Endothelial cell of umbilical vein (primary cell): ENCODE results near the gene RNF144B. TPM values are rescaled to one million over a fixed set of nuclear protein-coding genes. Genes with fewer than 3 reads are reported as not detected.

Source experiments
- BruUV-seq: library from RNA; stranded (reverse); fragments of 400-500 nt; replicated peaks from 2 replicates; lab custom pipeline; 2021; lab: Mats Ljungman, UMichigan
- CTCF ChIA-PET: fragments of 300-600, 350-600 bp; sonication (Branson Sonifier 250); formaldehyde crosslinking; loops from one replicate; lab custom pipeline; 2021; ENCODE audit warnings: antibody characterized with exemption, inconsistent platforms; lab: Charles Lee
- POLR2A ChIA-PET: fragments of 300-600, 350-600 bp; sonication (Branson Sonifier 250); formaldehyde crosslinking; loops from one replicate; lab custom pipeline; 2021; ENCODE audit warnings: antibody characterized with exemption, inconsistent platforms; lab: Charles Lee
- DNase-seq: peaks from one replicate; pipeline ENCODE4 v3.0.0-alpha.2; 2011; ENCODE audit warnings: low read depth, low spot score
- FAIRE-seq: peaks from 2 replicates; lab custom pipeline; 2011; peaks lifted over from hg19 to GRCh38; lab: Jason Lieb, UNC
- H2AFZ ChIP-seq: 2 replicates; pipeline ENCODE4 v1.6.0; 2012; ENCODE audit warnings: low read depth, low read length, control low read depth, inconsistent platforms
- H3K27ac ChIP-seq: 2 replicates; pipeline ENCODE4 v1.5.1; 2011; ENCODE audit warnings: low read depth, mild to moderate bottlenecking, control low read depth, low read length, moderate library complexity; ENCODE audit not compliant: insufficient read depth
- H3K27me3 ChIP-seq, 2 experiments: 2 replicates each; pipeline versions ENCODE4 v1.6.0 to v1.6.1; 2011; ENCODE audit warnings: low read length in 2 of 2, mixed read lengths in 1 of 2; ENCODE audit not compliant: control insufficient read depth in 2 of 2, insufficient read depth in 2 of 2
- H3K36me3 ChIP-seq, 2 experiments: 2 replicates in 1 of 2; 3 replicates in 1 of 2; pipeline ENCODE4 v1.5.1; 2011; ENCODE audit warnings: low read length in 2 of 2, mild to moderate bottlenecking in 1 of 2, moderate library complexity in 1 of 2; ENCODE audit not compliant: control insufficient read depth in 2 of 2, insufficient read depth in 2 of 2; ENCODE audit errors: extremely low read depth in 1 of 2
- H3K4me1 ChIP-seq: 3 replicates; pipeline ENCODE4 v1.5.1; 2011; ENCODE audit warnings: mild to moderate bottlenecking, low read length; ENCODE audit not compliant: control insufficient read depth, insufficient read depth; ENCODE audit errors: extremely low read depth
- H3K4me2 ChIP-seq: 2 replicates; pipeline ENCODE4 v1.6.1; 2011; ENCODE audit warnings: low read length, control low read depth, mixed read lengths; ENCODE audit not compliant: insufficient read depth
- H3K4me3 ChIP-seq, 3 experiments: fragments of 200-600 bp in 1 of 3; sonication (generic), shearing (Covaris generic) in 1 of 3; replicated peaks in 1 of 3; 2 replicates each; pipeline ENCODE4 v1.5.1; 2011 to 2016; ENCODE audit warnings: control low read depth in 3 of 3, low read length in 3 of 3, mild to moderate bottlenecking in 2 of 3, inconsistent platforms in 1 of 3, low read depth in 1 of 3, moderate library complexity in 1 of 3; ENCODE audit not compliant: insufficient read depth in 1 of 3
- H3K79me2 ChIP-seq: 2 replicates; pipeline ENCODE4 v1.6.0; 2012; ENCODE audit warnings: low read length, inconsistent platforms; ENCODE audit not compliant: control insufficient read depth, insufficient read depth
- H3K9ac ChIP-seq: replicated peaks from 2 replicates; pipeline ENCODE3; 2011; ENCODE audit warnings: low read length, control low read depth; ENCODE audit not compliant: insufficient read depth; ENCODE audit errors: extremely low read depth
- H3K9me1 ChIP-seq: replicated peaks from 3 replicates; pipeline ENCODE4 v1.6.0; 2011; ENCODE audit warnings: mild to moderate bottlenecking, low read length; ENCODE audit not compliant: control insufficient read depth, insufficient read depth; ENCODE audit errors: extremely low read depth
- H3K9me3 ChIP-seq: replicated peaks from 2 replicates; pipeline ENCODE4 v1.5.1; 2012; ENCODE audit warnings: low read length, inconsistent platforms; ENCODE audit not compliant: control insufficient read depth, insufficient read depth
- H4K20me1 ChIP-seq: replicated peaks from 2 replicates; pipeline ENCODE3; 2011; ENCODE audit warnings: mild to moderate bottlenecking, low read length; ENCODE audit not compliant: control insufficient read depth, insufficient read depth; ENCODE audit errors: extremely low read depth
- CTCF ChIP-seq, 2 donors: IDR thresholded peaks; 1 replicate in 1 of 2; 2 replicates in 1 of 2; pipeline ENCODE4 v1.5.1; 2011; ENCODE audit warnings: low read length in 2 of 2, mild to moderate bottlenecking in 2 of 2, moderate library complexity in 2 of 2, control low read depth in 1 of 2, inconsistent platforms in 1 of 2, low read depth in 1 of 2; ENCODE audit not compliant: insufficient read depth in 1 of 2; ENCODE audit errors: extremely low read depth in 1 of 2
- EZH2 ChIP-seq: IDR thresholded peaks from 2 replicates; pipeline ENCODE4 v1.6.1; 2012; ENCODE audit warnings: borderline replicate concordance, low read depth, mild to moderate bottlenecking, moderate library complexity, low read length, inconsistent platforms; ENCODE audit not compliant: severe bottlenecking
- FOS ChIP-seq: IDR thresholded peaks from 2 replicates; pipeline ENCODE4 v1.6.1; 2011; ENCODE audit warnings: mild to moderate bottlenecking, low read length, moderate library complexity, borderline replicate concordance; ENCODE audit not compliant: insufficient read depth
- GATA2 ChIP-seq: IDR thresholded peaks from 2 replicates; pipeline ENCODE4 v1.7.0; 2011; ENCODE audit warnings: low read depth, mild to moderate bottlenecking, moderate library complexity, mixed read lengths, low read length; ENCODE audit not compliant: insufficient read length, insufficient read depth
- JUN ChIP-seq: IDR thresholded peaks from 2 replicates; pipeline ENCODE4 v1.6.1; 2011; ENCODE audit warnings: borderline replicate concordance, low read depth; ENCODE audit not compliant: insufficient read length, insufficient read depth
- MYC ChIP-seq: IDR thresholded peaks from one replicate; pipeline ENCODE4 v1.6.1; 2011; ENCODE audit warnings: mild to moderate bottlenecking, low read depth, low read length
- POLR2A ChIP-seq: IDR thresholded peaks from 2 replicates; pipeline ENCODE4 v1.6.1; 2012; ENCODE audit warnings: low read depth, mild to moderate bottlenecking, control low read depth, low read length
- POLR2AphosphoS5 ChIP-seq: IDR thresholded peaks from 2 replicates; pipeline ENCODE4 v1.6.1; 2012; ENCODE audit warnings: low read depth, mild to moderate bottlenecking, control low read depth, low read length, moderate library complexity; ENCODE audit not compliant: insufficient read depth
- dilution Hi-C: fragments of 300-500 bp; cut with MboI; formaldehyde crosslinking; loops from one replicate; pipeline ENCODE4 v1.15.0; 2019; ENCODE audit warnings: low sequenced_read_pairs; ENCODE audit not compliant: extremely low pct_ligation_motif_present
- intact Hi-C: fragments of 100-400 bp; cut with micrococcal nuclease; formaldehyde crosslinking; loops from one replicate; pipeline ENCODE4 v1.10.0; 2022
- polyA plus RNA-seq, 4 experiments: library from polyadenylated mRNA; depleted of rRNA in 3 of 4; stranded (reverse) in 3 of 4; unstranded in 1 of 4; fragments of >200 nt; gene quantifications; 2 replicates each; pipeline versions ENCODE4 v1.2.1 to v1.2.3, GENCODE V29; 2011 to 2012; ENCODE audit warnings: missing spikeins in 1 of 4
- total RNA-seq: library from RNA; stranded (reverse); gene quantifications from 2 replicates; pipeline ENCODE4 v1.2.3, GENCODE V29; 2021
- TF ChIP-seq, protein P1 (sequence below): IDR thresholded peaks from 2 replicates; pipeline ENCODE4 v1.6.1; 2011; ENCODE audit not compliant: insufficient read depth, insufficient read length

The RNF144B gene
- total and polyA plus RNA-seq, 2 donors (not counting 3 experiments of a cell fraction or from before 2014, with no cell fraction given): 18.1 to 97.3 TPM

DNA sequence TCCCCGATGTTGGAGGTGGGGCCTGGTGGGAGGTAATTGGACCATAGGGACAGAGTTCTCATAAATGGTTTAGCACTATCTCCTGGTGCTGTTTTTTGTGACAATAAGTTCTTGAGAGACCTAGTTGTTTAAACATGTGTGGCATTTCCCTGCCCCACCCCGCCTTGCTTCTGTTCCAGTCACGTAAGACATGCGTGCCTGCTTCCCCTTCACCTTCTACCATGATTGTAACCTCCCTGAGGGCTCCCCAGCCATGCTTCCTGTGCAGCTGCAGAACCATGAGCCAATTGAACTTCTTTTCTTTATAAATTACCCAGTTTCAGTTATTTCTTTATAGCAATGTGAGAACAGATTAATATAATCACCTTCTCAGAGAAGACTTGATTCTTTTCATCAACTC, 2.5 kb upstream of the RNF144B start:
- no TSS peak for BruUV-seq
- intact Hi-C loops: loop anchor here (5.0 to 10.0 kb wide), 3 partner anchors 42 to 230 kb away; partner anchors contain the start of genes DEK, KDM1B and TPMT
- peaks cover 29% of the 10 kb centered on the region for H3K4me1 ChIP-seq

More for the DNA sequence above, 2.5 kb upstream of the RNF144B start:
- no peak for FAIRE-seq
- Histone ChIP-seq H3K27ac (no peak overlapping the region), H3K36me3 (no peaks in the 10 kb centered on the region), H3K9me1 (no peaks in the 10 kb centered on the region), H4K20me1 (no peaks in the 10 kb centered on the region), H3K27me3 (no peaks in the 10 kb centered on the region), H3K79me2 (peaks cover 23% of the 10 kb centered on the region), H3K9ac (no peak overlapping the region), H3K9me3 (no peaks in the 10 kb centered on the region), H2AFZ (no peak overlapping the region), H3K4me2 (no peak overlapping the region), H3K4me3 (no peak overlapping the region)
- ChIA-PET POLR2A (no interaction called here), CTCF (interaction anchor here (1.1 to 1.3 kb wide), 2 partner anchors 14 to 37 kb away, joined by 3 read pairs; no protein-coding TSS in a partner anchor)
- dilution Hi-C loops: no loop called here
- TF ChIP-seq GATA2 (no peak), POLR2A (no peak), JUN (no peak), FOS (no peak), EZH2 (no peak), CTCF (IDR thresholded peaks at IDR 0.05; ENCODE audit: extremely low read depth in 1 of 2, insufficient read depth in 1 of 2, low read depth in 1 of 2, low read length in 2 of 2) (no peak), MYC (no peak), POLR2AphosphoS5 (no peak)
- TF ChIP-seq, protein P1, sequence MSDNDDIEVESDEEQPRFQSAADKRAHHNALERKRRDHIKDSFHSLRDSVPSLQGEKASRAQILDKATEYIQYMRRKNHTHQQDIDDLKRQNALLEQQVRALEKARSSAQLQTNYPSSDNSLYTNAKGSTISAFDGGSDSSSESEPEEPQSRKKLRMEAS: no peak
- DNase-seq: no peak
